Right lobe of liver (tissue), 4 donors: ENCODE data around the gene TPT1.

ENCODE experiments used
- CTCF ChIP-seq, 4 donors: fragments of 200-600 bp in 3 of 4; fragments of 450-650 bp in 1 of 4; IDR thresholded peaks; one replicate each; pipeline versions ENCODE4 v1.5.1 to v1.8.0; 2016 to 2022; ENCODE audit warnings: antibody characterized with exemption in 4 of 4, mild to moderate bottlenecking in 2 of 4
- POLR2A ChIP-seq: fragments of 450-650 bp; IDR thresholded peaks from one replicate; pipeline ENCODE4 v1.6.1; 2017; ENCODE audit warnings: antibody characterized with exemption, mild to moderate bottlenecking
- donor health status: DM: no; HTN: no; CAD: no.
- donor health status: DM: no; HTN: no; CAD: no.
- donor health status: DM: no; HTN: yes; CAD: no.

GRCh38 chr13:45332036-45332830, 8.8 kb downstream of the TPT1 start:
- TF ChIP-seq POLR2A, result no peak
- no peak for TF ChIP-seq CTCF (IDR thresholded peaks at IDR 0.05)
